Ishikawa (cell line): Measurements from ENCODE around the gene ARHGAP26.

Experiments used
- EGR1 ChIP-seq: IDR thresholded peaks from 2 replicates; pipeline ENCODE4 v1.6.1; 2012
- EP300 ChIP-seq: IDR thresholded peaks from 2 replicates; pipeline ENCODE4 v1.6.1; 2012; ENCODE audit warnings: borderline replicate concordance
- FOXM1 ChIP-seq: IDR thresholded peaks from 2 replicates; pipeline ENCODE4 v1.6.1; 2012; ENCODE audit warnings: low read depth, borderline replicate concordance
- NFIC ChIP-seq: IDR thresholded peaks from 2 replicates; pipeline ENCODE4 v1.6.1; 2012
- RAD21 ChIP-seq: IDR thresholded peaks from 2 replicates; pipeline ENCODE4 v1.6.1; 2012; ENCODE audit warnings: low read depth
- REST ChIP-seq: IDR thresholded peaks from 2 replicates; pipeline ENCODE4 v1.6.1; 2012; ENCODE audit warnings: low read depth, mild to moderate bottlenecking
- TEAD4 ChIP-seq: IDR thresholded peaks from 2 replicates; pipeline ENCODE4 v1.6.1; 2012
- ZBTB7A ChIP-seq: IDR thresholded peaks from 2 replicates; pipeline ENCODE4 v1.6.1; 2012; ENCODE audit warnings: low read depth
- TF ChIP-seq, protein P1 (sequence below): IDR thresholded peaks from 2 replicates; pipeline ENCODE4 v1.6.1; 2012

GRCh38 chr5:143130613-143131305, 360.6 kb downstream of the ARHGAP26 start:
- TF ChIP-seq EP300 (no peak), RAD21 (no peak), EGR1 (no peak), NFIC (no peak), ZBTB7A (no peak), REST (no peak), TEAD4 (no peak), FOXM1 (no peak)
- TF ChIP-seq, protein P1, sequence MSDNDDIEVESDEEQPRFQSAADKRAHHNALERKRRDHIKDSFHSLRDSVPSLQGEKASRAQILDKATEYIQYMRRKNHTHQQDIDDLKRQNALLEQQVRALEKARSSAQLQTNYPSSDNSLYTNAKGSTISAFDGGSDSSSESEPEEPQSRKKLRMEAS = no peak
